Ishikawa (cell line): ENCODE data around the gene ESYT1.

ENCODE experiments used
- CEBPB ChIP-seq: IDR thresholded peaks from 2 replicates; pipeline ENCODE4 v1.6.1; 2012
- CREB1 ChIP-seq: IDR thresholded peaks from 2 replicates; pipeline ENCODE4 v1.6.1; 2012; ENCODE audit warnings: low read depth
- EGR1 ChIP-seq: IDR thresholded peaks from 2 replicates; pipeline ENCODE4 v1.6.1; 2012
- EP300 ChIP-seq: IDR thresholded peaks from 2 replicates; pipeline ENCODE4 v1.6.1; 2012; ENCODE audit warnings: borderline replicate concordance
- FOXM1 ChIP-seq: IDR thresholded peaks from 2 replicates; pipeline ENCODE4 v1.6.1; 2012; ENCODE audit warnings: low read depth, borderline replicate concordance
- MAX ChIP-seq: IDR thresholded peaks from 2 replicates; pipeline ENCODE4 v1.6.1; 2012
- NFIC ChIP-seq: IDR thresholded peaks from 2 replicates; pipeline ENCODE4 v1.6.1; 2012
- RAD21 ChIP-seq: IDR thresholded peaks from 2 replicates; pipeline ENCODE4 v1.6.1; 2012; ENCODE audit warnings: low read depth
- REST ChIP-seq: IDR thresholded peaks from 2 replicates; pipeline ENCODE4 v1.6.1; 2012; ENCODE audit warnings: low read depth, mild to moderate bottlenecking
- TAF1 ChIP-seq: IDR thresholded peaks from 2 replicates; pipeline ENCODE4 v1.6.1; 2012; ENCODE audit warnings: low read depth, mild to moderate bottlenecking
- TCF12 ChIP-seq: IDR thresholded peaks from 2 replicates; pipeline ENCODE4 v1.6.1; 2012; ENCODE audit warnings: low read depth
- TEAD4 ChIP-seq: IDR thresholded peaks from 2 replicates; pipeline ENCODE4 v1.6.1; 2012
- YY1 ChIP-seq: IDR thresholded peaks from 2 replicates; pipeline ENCODE4 v1.6.1; 2012; ENCODE audit warnings: low read depth
- ZBTB7A ChIP-seq: IDR thresholded peaks from 2 replicates; pipeline ENCODE4 v1.6.1; 2012; ENCODE audit warnings: low read depth
- TF ChIP-seq, protein P1 (sequence below): IDR thresholded peaks from 2 replicates; pipeline ENCODE4 v1.6.1; 2012

The ESYT1 gene

DNA sequence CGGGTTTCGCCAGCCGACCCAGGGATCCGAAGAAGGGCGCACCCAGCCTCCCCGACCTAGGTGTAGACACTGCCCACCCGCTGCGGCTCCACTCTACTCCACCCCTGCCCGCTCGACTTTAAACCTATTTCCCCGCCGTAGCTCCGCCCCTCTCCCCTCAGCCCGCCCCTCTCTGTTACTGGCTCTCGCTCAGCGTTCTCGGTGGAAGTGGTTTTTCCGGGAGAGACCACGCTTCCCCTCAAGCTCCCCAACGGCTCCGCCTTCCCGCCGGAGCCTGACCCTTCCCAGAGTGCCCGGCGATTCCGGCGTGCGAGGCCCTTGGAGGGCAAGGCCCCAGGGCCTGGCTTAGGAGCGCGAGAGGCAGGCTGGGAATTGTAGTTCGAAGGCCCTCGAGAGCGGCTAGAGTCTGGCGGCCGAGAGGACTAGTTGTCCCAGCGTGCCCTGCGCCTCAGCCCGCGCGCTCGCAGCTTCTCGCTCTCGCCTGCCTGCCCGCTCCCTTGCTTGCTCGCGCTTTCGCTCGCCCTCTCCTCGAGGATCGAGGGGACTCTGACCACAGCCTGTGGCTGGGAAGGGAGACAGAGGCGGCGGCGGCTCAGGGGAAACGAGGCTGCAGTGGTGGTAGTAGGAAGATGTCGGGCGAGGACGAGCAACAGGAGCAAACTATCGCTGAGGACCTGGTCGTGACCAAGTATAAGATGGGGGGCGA lies 23.8 kb upstream of the ESYT1 start, which contains the start of gene PA2G4:
Gene PA2G4 (plus strand): TSS at position 451 of the 706 bp plus-strand sequence. CDS start 179 bp downstream, at position 630.
- TF ChIP-seq CEBPB, result no peak
- TF ChIP-seq RAD21, result peak; percentile 21; the same call in 1 of the 2 replicates
- no peak; the same call in 1 of the 2 replicates for TF ChIP-seq EP300
- peak; percentile 68 for TF ChIP-seq YY1
- TF ChIP-seq FOXM1, result no peak
- TF ChIP-seq TEAD4, result peak; percentile 5; the same call in 1 of the 2 replicates
- no peak for TF ChIP-seq REST
- TF ChIP-seq ZBTB7A, result no peak; the same call in 1 of the 2 replicates
- TF ChIP-seq NFIC, result peak; percentile 6; the same call in 1 of the 2 replicates
- TF ChIP-seq EGR1, result no peak
- TF ChIP-seq CREB1, result peak; percentile 38; the same call in 1 of the 2 replicates
- TF ChIP-seq MAX, result peak; percentile 97
- TF ChIP-seq TAF1, result peak; percentile 87
- peak; percentile 46 for TF ChIP-seq TCF12

DNA sequence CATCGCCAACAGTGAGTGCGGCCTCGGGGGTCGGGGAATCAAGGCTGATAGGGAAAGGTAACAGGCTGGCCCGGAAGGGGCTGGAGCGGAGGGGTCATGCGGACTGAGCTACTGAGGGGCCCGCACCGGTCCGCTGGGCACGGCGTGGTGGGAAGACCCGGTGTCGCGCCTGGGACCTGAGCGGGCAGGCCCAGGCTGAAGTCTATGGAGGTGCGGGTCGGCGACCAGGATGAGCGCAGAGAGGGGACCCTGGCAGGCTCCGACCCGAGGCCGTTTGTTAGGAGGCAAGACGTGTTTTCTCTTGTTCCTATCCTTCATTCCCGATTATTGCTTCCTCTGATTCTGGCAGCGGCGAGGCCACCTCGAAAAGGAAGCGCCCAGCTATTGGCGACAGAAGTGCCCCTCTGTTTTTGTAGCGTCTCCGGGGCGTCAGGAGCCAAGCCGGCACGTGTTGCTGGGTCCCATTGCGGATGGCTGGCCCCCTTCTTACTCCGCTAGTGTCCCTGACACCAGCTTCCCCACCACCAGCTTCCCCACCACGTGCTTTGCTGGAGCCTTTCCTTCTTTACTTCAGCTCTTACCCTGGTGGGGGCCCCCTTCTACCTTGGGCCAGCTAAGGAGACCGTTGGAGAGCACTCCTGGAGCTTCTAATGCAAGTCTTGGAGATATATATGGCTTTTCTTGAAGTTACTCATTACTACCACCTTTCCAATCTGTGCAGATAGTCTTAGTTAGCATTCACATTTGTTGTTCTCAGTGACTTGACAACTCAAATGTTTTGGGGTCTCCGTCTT lies 23.1 kb upstream of the ESYT1 start:
- TF ChIP-seq, protein P1, sequence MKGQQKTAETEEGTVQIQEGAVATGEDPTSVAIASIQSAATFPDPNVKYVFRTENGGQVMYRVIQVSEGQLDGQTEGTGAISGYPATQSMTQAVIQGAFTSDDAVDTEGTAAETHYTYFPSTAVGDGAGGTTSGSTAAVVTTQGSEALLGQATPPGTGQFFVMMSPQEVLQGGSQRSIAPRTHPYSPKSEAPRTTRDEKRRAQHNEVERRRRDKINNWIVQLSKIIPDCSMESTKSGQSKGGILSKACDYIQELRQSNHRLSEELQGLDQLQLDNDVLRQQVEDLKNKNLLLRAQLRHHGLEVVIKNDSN, result peak; percentile 47; the same call in 1 of the 2 replicates
- TF ChIP-seq TEAD4 (no peak), MAX (peak; percentile 87)

GRCh38 chr12:56105609-56105902 lies 22.5 kb upstream of the ESYT1 start:
- no peak for TF ChIP-seq EP300
- TF ChIP-seq, protein P1, result no peak
- TF ChIP-seq TEAD4, result no peak
- TF ChIP-seq FOXM1, result no peak
- TF ChIP-seq ZBTB7A, result no peak
- no peak for TF ChIP-seq REST
- TF ChIP-seq YY1, result no peak
- TF ChIP-seq MAX, result no peak
- TF ChIP-seq TAF1, result no peak
- no peak for TF ChIP-seq EGR1

GRCh38 chr12:56107242-56107641 lies 20.8 kb upstream of the ESYT1 start:
- TF ChIP-seq FOXM1, result no peak
- no peak for TF ChIP-seq MAX

DNA sequence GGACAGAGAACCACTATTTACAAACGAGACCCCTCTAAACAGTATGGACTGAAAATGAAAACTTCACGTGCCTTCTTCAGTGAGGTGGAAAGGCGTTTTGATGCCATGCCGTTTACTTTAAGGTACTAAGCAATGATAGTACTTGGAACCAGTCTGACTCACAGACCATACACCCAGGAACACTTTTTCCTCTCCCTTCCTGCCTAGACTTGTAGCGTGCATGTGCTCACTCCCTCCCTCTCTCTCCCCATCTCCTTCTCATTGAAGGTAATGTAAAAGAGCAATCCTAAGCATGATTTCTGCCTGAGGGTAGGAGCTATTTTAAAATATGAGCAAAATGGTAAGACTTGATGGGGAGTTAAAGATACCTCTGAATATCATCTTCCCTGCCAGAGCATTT lies 17.5 kb upstream of the ESYT1 start:
- TF ChIP-seq REST (no peak), TEAD4 (no peak), EGR1 (no peak), FOXM1 (no peak), CREB1 (no peak), NFIC (no peak), TCF12 (no peak), ZBTB7A (no peak), YY1 (no peak), EP300 (no peak), MAX (no peak), TAF1 (no peak), CEBPB (no peak), RAD21 (no peak)
- TF ChIP-seq, protein P1, result no peak
